GM12872 (cell line): Measurements from ENCODE around the gene LILRA5.

Source experiments
- CTCF ChIP-seq: IDR thresholded peaks from 3 replicates; pipeline ENCODE4 v1.5.1; 2011; ENCODE audit warnings: low read depth, mild to moderate bottlenecking, low read length, moderate library complexity; ENCODE audit not compliant: insufficient read depth

The LILRA5 gene

DNA sequence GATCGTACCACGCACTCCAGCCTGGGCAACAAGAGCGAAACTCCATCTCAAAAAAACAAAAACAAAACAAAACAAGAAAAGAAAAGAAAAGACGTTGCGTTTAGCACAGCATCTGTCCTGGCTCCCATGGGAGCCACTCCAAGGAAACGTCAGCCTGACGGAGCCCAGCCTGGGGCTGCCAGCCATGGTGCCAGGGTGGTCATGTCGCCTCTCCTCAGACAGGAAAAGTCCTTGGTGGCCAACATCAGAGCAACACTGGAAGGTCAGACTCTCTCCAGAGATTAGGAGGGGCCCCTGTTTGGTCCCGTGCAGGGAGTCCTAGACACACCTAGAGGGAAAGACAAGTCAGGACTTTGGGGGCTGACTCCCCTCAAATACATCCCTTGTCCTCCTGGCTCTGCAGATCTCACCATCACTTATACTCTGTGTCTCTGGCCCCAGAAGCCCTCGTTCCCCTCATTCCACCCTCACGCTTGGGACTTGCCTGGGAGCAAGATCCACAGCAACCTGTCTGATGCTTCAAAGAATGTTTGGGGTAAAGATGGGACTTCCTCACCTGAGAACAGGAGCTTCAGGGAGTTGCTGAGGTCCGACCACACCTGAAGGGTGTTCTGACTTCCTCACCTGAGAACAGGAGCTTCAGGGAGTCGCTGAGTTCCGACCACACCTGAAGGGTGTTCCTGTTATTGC lies 16.7 kb upstream of the LILRA5 start:
- no peak for TF ChIP-seq CTCF

DNA sequence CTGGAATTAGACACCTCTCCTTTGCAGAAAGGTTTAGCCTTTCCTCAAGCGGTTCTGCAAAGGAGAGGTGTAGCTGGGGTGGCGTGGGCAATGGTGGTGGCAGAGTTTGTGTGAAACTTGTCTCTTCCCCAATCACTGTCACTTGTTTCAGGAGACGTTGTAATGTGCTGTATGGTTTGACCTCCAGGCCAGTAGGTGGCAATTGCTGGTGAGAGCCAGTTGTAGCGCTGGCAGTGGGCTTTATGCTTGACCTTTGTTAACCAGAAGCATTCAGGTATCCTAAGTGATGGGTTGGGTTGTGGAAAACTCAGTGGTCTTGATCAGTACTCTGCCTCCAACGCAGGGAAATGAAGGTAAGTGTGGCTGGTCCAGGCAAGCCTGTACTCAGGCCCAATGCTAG lies 12.7 kb upstream of the LILRA5 start:
- TF ChIP-seq CTCF = no peak

GRCh38 chr19:54325194-54325621 lies 12.2 kb upstream of the LILRA5 start:
- peak; percentile 93 for TF ChIP-seq CTCF

GRCh38 chr19:54324071-54324470 lies 11.1 kb upstream of the LILRA5 start:
- no peak for TF ChIP-seq CTCF

- TF ChIP-seq CTCF = no peak
Measured at GRCh38 chr19:54319892-54320670, 7.1 kb upstream of the LILRA5 start.

DNA sequence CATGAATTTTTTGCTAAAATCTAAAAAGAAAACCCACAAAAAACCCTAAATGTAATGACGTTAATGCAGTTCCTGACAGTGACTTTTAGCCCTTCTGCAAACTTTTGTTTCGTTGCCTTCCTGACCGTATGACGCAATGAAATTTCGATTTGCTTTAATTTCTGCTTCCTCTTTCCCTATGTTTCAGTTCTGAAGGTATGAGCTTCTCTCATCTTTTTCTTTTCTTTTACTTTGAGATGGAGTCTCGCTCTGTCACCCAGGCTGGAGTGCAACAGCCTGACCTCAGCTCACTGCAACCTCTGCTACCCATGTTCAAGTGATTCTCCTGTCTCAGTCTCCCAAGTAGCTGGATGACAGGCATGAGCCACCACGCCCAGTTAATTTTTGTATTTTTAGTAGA lies 6.1 kb upstream of the LILRA5 start:
- no peak for TF ChIP-seq CTCF

- no peak for TF ChIP-seq CTCF
Measured at GRCh38 chr19:54317965-54318240, 4.9 kb upstream of the LILRA5 start.
